HuH-7 (cell line): ENCODE data around the gene COPS3.

Source experiments
- DNase-seq: peaks from one replicate; pipeline ENCODE4 v3.0.0; 2011; ENCODE audit warnings: low spot score

The COPS3 gene

DNA sequence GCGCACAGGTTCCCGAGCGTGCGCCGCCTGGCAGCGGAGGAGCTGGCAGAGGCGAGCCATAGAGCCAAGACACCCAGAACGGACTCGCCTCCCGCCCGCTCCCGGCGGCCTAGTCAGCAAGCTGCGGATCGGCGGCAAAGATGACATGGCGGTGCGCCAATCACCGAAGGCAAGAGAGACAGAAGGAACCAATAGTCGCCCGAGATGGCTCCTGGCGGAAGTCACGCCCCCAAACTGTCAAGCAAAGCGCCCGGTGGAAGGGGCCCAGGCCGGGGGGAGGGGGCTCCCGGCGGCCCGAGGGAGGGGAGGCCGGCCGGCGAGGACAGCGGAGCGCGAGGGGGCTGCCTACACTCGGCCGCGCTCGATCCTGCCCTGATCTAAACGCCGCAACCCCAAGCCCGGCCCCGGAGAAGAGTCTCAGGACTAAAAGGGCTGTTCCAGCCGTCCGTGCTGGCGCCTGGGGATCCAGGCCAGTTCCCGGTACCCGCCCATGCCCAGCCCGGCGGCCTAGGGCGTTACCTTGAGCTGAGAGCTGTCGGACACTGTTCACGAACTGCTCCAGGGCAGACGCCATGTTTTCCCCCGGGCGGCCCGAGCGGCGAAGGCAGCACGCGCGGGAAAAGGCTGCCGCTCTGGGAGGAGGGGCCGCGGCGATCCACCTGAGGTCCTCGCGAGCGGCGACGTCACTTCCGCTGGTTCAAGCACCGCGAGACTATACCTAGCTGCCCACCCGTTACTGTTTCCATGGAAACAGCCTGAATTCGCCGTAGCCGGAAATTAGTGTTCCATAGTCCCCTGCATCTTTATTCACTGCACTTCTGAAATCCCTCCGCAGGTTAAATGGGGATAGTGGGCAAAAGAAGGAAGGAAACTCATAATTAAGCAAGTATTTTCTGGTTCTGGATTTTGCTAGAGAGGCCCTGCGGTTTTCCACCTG, at the start of gene COPS3:
Gene COPS3 (minus strand): TSS at position 634 of the 937 bp plus-strand sequence. CDS start 60 bp downstream, at position 574.
- DNase-seq, result peak; percentile 91

DNA sequence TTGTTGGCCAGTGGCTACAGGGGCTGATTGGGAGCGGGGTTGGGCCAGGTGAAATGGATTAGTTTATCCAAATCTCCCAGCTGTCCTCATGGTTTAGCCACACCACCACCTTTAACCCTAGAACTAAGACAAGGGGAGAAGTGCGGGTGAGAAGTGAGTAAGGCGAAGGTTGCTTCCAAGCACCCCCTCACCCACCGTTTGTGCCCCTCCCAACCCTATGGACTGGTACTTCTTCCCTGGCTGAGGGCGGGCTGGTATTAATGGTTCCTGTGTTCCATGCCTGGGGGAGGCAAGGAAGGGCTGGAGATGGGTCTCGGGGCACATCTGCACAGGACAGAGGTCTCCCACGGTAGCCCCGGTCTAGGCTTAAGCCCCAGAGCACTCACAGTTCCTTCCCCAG, 47.2 kb upstream of the COPS3 start:
- DNase-seq, result no peak

DNA sequence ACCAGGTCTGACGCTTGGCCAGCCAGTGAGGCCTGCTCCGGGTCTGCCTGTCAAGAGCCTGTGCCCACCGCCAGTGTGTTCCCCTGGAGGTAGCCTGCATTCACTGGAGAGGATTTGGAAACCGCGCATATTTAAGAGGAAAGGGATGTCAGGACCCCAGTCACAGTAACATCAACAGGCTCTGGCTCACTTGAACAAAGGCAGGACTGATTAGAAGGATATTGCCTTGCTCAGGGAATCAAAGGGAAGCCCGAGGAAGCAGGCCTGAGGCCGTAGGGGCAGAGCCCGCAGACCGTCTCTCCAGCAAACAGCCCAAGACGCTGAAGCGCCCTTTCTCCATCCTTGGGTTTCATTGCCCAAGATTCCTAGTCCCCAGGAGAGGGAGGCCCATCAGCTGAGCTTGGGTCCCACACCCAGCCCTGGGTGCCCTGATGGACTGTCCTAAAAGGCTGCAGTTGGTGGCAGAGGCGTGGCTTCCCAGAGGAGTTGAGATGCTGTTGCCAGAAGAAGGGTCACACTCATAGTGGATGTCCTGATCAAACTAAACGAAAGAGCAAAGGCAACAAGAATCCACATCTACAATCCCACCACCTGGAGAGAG, 45.3 kb upstream of the COPS3 start:
- DNase-seq, result no peak

DNA sequence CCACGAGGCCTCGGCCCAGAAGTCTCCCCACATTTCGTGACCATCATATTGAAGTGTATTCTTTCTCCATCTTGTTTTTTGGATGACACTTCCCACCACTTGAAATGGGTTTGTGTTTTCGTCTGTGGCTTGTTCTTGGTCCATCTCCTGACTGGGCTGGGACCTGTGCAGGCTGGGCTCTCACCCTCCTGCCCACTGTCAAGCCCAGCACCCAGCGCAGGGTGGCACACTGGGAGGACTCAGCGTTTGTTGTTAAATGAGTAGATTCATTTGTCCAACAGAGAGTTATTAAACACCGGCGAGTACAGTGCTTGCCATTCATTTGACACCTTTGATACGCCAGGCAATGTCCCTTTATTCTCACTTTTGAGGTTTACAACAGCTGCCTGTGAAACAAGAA, 44.8 kb upstream of the COPS3 start:
- no peak for DNase-seq

DNA sequence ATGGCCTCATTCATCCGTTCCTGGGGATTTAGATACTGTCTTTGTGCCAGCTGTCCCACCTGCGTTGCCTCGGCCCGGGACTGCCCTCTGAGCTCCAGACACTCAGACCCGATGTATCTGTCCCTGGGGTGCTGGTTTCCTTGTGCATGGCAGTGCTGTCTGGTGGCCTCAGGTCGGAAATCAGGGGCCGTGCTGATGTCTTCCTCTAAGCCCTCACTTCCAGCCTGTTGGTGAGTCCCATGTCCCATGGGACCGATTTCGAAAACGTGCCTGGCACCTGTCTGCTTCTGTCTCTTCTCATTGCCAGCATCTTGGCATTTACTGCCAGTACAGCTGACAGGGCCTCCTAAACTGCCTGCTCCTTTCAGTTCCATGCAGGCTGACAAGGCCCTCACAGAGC, 44.2 kb upstream of the COPS3 start:
- no peak for DNase-seq

DNA sequence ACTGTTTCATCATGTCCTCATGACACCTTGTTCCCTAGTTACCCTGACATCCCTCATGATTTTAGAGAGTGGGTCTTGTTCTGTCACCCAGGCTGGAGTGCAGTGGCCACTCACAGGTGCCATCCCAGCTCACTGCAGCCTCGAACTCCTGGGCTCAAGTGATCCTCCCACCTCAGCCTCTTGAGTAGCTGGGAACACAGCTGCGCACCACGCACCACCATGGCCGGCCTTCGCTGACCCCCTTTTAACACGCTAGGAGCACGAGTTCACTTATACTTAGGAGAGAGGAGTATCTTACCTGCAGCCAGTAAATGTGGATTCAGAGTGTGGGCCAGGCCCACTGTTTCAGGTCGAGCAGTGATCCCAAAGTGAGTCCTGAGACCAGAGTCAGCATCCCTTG, 43.6 kb upstream of the COPS3 start:
- no peak for DNase-seq

DNA sequence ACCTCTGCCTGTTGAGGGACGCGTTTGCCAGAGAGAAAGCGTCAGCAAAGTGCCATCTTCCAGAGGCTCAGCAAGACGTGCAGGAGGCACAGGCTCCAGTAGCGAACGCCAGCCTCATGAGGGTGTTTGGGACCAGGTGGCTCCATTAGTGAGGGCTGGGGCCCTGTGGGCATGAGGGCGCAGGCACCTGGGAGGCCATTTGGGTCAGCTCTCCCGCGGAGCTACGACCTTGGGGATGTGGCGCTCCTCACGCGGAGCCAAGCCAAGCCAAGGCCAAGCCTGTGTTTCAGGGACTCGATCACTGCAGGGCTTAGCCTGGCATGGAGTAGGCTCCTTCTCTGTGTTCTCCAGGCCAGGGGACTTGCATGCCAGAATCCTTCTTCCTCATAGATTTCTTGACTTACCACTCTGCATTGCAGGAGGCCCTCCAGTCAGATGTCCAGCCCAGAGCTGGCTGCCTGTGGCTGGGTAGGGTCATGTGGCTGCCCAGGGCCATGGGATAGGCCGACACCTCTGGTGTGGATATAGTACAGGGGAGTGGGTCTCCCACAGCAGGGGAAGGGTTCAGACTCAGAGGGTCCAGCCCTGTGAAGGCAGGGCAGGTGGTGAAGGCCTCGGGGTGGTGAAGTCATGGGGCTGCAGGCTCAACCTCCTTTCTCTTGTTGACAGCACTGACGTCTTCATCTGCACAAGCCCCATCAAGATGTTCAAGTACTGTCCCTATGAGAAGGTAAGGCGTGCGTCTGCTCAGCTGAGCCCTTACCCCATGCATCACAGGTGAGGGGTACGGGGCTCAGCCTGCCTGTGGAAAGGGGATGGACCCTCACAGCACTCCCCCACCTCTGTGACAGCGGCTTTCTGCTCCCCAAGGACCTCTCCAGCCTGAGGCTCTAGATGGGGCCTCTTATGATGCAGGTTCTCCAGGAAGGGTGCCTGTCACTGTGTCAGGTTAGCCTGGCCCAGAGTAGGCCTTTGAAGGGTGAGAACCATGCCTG, 41.8 kb upstream of the COPS3 start:
- no peak for DNase-seq

DNA sequence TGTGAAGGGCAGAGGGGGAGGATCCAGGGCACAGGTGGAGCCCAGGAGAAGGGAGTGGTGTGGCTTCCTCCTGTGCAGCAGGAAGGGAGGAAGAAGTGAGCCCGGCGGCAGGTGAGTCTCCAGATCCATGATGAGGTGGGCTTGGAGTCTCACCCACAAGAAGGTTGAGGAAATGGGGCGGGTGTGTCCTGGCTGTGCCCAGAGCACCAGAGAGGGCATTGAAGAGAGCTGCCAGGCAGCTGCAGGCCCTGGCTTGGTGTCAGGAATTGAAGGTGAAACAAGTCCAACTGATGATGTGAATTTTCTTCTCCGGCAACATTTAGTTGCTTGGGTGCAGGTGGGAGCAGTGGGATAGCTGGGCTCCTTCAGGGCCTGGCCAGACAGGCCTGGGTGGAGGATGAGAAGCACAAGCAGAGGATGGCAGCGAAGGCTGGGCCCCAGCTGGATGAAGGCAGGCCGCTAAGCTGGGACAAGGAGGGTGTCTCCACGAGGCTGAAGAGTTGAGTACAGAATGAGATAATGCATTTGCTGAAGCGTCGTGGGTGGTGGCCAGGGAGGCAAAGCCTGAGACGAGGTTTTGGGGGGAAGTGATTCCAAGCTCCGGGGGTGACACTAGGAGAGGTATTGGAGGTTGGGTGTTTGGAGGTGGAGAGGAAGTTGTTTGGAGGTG, 40.4 kb upstream of the COPS3 start:
- DNase-seq, result no peak

DNA sequence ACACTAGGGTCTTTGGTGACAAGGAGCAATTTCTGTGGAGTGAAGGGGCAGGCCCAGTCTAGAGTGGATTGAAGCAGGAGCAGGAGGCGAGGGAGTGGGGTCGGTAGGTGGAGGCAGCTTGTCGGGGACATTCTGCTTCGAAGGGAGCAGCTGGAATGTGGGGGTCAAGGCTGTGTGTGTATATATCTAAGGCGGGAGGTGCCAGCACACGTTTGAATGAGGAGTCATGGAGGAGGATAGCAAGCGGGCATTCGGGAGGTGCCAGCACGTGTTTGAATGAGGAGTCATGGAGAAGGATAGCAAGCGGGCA, 39.8 kb upstream of the COPS3 start:
- DNase-seq, result no peak

DNA sequence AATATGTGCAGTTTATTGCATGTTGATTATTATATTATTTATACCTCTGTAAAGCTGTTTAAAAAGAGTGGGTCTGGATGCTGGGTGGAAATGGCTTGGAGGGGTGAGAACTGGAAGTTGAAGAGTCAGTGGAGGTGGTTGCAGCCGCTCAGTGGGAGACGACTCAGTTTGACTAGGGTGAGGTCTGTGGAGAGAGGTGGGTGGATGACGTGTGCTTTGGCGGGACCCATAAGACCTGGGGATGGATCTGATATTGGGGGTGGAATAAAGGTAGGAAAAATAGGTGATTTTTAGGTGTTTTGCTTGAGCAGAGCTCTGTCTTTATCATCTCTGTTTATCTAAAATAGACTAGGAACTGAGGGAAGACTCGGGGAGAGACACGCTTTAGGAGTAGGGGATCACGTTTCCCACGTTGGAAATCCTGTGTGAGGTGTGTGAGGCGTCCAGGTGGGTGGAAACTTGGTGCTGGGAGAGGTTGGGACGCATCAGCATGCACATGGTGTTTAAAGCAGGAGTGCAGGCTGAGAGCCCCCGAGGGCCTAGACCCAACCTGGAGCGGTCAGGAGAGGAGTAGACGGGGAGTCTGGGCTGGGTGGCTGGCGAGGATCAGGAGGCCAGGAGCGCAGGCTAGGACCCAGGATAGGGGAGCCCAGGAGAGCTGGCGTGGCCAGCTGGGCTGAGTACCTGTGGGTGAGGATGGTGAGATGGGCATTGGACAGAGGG, 39.3 kb upstream of the COPS3 start:
- DNase-seq, result no peak

DNA sequence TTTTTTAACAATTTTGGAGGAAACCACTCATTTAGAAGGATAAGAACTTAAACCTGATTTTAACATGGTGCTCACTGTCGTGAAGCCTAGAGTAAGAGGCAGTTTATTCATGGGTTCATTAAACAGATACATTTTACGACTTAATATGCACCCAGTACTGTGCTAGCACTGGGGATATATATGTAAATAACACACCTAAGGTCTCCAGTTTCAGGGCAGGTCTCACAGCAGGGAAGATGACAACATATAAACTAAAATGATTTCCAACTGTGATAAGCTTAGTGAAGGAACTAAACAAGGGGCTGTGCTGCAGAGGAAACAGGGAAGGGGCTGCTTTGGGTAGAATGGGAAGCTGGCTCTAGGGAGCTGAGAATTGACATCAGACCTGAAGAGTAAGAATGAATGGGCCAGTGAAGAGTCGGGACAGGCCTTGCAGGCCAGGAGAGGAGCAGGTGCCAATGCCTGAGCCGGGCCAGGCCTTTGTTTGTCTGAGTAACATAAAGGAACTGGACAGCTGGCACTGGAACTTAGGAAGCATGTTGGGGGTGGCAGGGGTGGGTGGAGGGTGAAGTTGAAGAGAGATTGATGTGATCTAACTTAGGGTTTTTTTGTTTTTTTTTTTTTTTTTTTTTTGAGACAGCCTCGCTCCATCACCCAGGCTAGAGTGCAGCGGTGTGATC, 34.2 kb upstream of the COPS3 start:
- DNase-seq, result no peak

DNA sequence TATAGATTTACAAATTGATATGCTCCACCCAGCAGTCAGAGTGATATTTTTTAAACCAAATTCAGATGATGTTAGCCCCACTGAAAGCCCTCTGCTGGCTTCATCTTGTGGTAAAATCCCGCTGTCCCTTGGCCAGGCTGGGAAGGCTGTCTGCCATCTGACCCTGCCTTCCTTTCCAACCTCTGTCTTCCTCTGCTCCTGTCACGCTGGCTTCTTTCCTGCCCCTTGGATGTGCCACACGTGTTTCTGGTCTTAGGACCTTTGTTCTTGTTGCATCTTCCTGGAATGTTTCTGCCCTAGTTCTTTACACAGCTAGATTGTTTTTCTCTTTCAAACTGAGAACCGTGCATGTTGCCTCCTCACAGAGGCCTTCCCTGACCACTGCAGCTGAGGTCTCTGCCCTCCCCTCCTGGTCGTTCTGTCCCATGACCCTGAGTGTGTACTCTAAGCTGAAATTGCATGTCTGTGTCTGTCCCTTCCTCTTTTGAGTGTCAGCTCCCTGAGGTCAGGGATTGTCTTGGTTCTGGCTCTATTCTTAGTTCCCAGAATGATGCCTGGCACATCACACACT, 33.5 kb upstream of the COPS3 start:
- no peak for DNase-seq

DNA sequence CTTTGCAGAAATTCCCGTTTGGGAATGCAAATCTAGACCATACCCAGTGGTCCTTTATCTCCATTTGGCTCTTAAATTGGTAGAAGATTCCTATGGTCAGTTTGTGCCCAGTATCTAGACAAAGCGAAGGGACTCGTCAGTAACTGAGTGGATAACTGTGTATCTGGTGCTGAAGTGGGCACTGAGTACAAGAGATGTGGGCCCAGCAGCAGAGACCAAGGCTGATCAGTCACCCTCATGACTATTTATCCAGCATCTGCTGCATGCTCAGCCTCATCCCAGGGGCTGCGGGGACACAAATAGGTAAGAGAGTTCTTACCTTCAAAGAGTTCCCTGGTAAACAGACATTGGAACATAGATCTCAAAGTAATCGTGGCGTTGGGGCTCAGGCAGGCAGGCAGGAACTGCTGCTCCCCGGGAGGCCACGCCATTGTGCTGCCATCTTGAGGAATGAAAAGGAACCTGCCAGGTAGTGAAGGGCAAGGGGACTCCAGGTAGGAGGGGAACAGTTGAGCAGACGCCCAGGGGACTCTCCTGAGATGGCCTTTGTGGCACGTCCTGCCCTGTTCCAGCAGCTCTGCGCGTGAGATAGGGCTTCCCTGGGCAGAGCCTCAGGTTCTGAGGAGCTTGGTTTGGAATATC, 32.4 kb upstream of the COPS3 start:
- peak; percentile 76 for DNase-seq

DNA sequence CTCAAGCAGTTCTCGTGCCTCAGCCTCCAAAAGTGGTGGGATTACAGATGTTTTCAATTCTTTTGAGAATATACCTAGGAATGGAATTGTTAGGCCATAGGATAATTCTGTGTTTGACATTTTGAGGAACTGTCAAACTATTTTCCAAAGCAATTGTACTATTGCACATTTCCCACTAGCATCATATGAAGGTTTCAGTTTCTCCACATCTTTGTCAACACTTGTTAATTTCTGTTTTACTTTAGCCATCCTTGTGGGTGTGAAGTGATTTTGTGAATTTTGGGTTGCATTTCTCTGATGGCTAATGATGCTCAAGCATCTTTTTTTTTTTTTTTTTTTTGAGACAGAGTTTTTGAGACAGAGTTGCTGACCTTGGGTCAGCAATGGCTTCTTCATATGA, 28.3 kb upstream of the COPS3 start:
- DNase-seq, result no peak

DNA sequence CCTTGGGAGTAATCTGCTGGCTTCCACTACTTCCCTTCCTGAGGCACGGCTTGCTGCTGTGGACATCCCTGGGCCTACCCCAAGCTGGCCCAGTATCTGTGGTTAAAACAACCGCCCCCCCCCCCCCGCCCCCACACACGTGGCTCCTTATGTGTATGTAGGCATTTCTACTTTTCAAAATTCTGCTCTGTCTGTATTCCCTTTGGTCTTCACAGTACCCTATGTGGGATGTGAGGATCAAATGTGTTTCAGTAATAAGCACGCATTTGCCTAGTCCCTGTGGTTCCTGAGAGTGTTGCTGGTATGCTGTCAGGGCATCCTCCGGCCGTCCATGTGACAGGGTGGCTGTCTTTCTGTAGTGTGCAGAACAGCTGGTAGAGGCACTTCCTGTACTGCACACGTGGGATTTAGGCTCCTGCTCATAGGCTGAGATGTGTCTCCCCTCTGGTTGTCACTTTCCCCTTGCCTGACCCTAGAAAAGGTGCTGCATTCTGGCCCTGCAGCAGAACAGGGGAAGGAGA, 24.3 kb upstream of the COPS3 start:
- DNase-seq, result no peak

DNA sequence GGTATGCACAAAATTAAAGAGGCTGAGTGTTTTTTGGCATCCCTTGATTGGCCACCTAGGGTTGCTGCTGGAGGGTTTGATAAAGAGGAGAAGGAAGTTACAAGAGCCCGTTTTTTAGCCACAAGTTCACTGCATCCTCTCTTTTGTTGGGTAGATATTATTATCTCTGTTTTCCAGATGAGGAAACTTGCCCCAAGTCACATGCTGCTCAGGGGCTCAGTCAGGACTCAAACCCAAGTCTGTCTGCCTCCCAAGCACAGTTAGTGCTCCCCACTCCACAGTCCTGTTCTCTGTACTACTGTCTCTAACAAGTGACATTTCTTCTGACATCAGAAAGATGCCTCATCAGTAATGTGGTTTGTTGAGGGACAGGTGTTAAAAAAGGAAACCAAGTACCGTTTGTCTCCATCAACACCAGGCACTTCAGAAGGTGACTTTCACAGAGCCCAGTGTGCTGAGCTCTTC, 23.5 kb upstream of the COPS3 start:
- DNase-seq, result no peak

DNA sequence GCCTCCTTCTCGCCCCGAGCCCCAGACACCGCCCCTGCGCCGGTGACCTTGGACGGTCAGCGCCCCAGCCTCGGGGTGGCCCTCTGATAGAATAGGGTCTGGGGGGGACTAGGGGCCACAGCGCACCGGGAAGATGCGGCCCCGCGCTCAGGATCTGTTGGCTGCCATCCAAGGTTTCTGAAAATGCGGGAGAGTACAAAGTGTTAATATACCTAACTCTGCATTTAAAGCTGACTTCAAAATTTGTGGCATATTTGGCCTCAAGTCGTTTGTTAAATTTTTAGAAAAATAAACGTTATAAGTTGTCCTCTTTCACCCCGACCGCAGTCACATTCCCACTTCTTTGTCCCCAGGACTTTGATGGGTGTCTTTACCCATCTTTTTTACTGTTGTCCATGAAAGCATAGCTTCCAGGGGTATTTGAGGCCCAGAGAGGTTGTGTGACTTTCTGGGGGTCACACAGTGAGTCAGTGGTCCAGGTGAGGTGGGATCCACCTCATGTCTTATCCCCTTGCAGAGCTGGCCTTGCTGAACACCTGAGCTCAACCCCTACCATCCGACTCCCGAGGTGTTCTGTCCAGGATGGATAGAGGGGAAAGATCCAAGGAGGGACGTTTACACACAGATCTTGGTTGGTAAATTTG, 22.9 kb upstream of the COPS3 start:
- no peak for DNase-seq

DNA sequence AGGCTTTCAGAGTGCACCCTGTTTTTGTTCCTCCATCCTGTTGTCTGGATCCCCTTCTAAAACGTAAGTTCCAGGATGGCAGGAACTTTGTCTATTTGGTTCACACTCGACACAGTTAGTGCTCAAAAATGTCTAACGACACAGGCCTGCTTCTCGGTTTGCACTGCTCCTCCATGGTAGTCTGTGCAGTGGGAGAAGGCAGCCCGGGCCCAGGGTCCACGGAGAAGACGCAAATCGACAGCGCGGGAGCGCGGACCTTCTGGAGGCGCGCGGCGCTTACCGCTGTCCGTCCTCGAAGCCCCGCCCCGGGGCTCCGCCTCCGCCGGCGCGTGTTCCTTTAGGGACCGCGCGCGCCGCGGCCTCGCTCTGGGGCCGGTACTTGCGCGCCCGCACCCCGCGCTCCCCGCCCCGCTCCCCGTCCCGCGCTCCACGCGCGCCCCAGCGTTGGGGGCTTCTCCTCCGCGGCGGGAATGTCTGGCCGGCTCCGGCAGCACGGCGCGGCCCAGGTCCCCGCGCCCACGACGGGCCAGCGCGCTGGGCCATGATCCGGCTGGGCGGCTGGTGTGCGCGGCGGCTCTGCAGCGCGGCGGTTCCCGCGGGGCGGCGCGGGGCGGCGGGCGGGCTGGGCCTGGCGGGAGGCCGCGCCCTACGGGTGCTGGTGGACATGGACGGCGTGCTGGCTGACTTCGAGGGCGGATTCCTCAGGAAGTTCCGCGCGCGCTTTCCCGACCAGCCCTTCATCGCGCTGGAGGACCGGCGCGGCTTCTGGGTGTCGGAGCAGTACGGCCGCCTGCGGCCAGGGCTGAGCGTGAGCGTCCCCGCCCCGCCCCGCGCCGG, 22.2 kb upstream of the COPS3 start, which contains the start of gene NT5M:
Gene NT5M (plus strand): TSS at position 364 of the 837 bp plus-strand sequence. CDS start 178 bp downstream, at position 542.
- peak; percentile 74 for DNase-seq
